HFFc6 (cell line): ENCODE results near the gene PPP1R37. TPM values are rescaled to one million over a fixed set of nuclear protein-coding genes. Genes with fewer than 3 reads are reported as not detected.

Experiments used
- DNase-seq: peaks from one replicate; pipeline ENCODE4 v3.0.0-alpha.2; 2018
- H3K27ac Mint-ChIP-seq: 2 replicates; pipeline ENCODE4 v1.8.0; 2020; ENCODE audit warnings: mild to moderate bottlenecking, mixed read lengths
- H3K27me3 Mint-ChIP-seq: 2 replicates; pipeline ENCODE4 v1.8.0; 2021; ENCODE audit warnings: mild to moderate bottlenecking, moderate library complexity, mixed read lengths; ENCODE audit not compliant: insufficient read depth
- H3K36me3 Mint-ChIP-seq: 2 replicates; pipeline ENCODE4 v1.8.0; 2021; ENCODE audit warnings: low read depth, mixed read lengths
- H3K4me1 Mint-ChIP-seq: 2 replicates; pipeline ENCODE4 v1.8.0; 2020; ENCODE audit warnings: low read depth, mixed read lengths
- H3K4me3 Mint-ChIP-seq: 2 replicates; pipeline ENCODE4 v1.8.0; 2020; ENCODE audit warnings: mild to moderate bottlenecking, moderate library complexity, mixed read lengths
- H3K9me3 Mint-ChIP-seq: 2 replicates; pipeline ENCODE4 v1.8.0; 2020; ENCODE audit warnings: mild to moderate bottlenecking, mixed read lengths
- total RNA-seq, 6 experiments: library from RNA; stranded (reverse); fragmentation: NEBNext Ultra II Directional; extraction: Animal tissue kit (Norgen Biotek cat#: 25700); gene quantifications; 2 replicates in 1 of 6; 3 replicates in 5 of 6; pipeline ENCODE4 v1.2.3, GENCODE V29; 2021
- TF ChIP-seq, protein P1 (sequence below): fragments of 200-600 bp; sonication (generic); IDR thresholded peaks from 2 replicates; pipeline ENCODE4 v1.5.0; 2021; ENCODE audit warnings: antibody characterized with exemption, mild to moderate bottlenecking

The PPP1R37 gene
- total RNA-seq, 6 experiments from 2014 or later: 20.4 to 27.4 (median 21.6) TPM

- no peaks in the 10 kb centered on the region for H3K9me3 Mint-ChIP-seq
- no peak for DNase-seq
- H3K36me3 Mint-ChIP-seq: peaks cover 4% of the 10 kb centered on the region; the same call in 1 of the 2 replicates
- H3K4me3 Mint-ChIP-seq: no peak overlapping the region
- no peak overlapping the region; the same call in 1 of the 2 replicates for H3K27ac Mint-ChIP-seq
- TF ChIP-seq, protein P1, sequence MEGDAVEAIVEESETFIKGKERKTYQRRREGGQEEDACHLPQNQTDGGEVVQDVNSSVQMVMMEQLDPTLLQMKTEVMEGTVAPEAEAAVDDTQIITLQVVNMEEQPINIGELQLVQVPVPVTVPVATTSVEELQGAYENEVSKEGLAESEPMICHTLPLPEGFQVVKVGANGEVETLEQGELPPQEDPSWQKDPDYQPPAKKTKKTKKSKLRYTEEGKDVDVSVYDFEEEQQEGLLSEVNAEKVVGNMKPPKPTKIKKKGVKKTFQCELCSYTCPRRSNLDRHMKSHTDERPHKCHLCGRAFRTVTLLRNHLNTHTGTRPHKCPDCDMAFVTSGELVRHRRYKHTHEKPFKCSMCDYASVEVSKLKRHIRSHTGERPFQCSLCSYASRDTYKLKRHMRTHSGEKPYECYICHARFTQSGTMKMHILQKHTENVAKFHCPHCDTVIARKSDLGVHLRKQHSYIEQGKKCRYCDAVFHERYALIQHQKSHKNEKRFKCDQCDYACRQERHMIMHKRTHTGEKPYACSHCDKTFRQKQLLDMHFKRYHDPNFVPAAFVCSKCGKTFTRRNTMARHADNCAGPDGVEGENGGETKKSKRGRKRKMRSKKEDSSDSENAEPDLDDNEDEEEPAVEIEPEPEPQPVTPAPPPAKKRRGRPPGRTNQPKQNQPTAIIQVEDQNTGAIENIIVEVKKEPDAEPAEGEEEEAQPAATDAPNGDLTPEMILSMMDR: no peak
- no peaks in the 10 kb centered on the region; the same call in 1 of the 2 replicates for H3K4me1 Mint-ChIP-seq
- H3K27me3 Mint-ChIP-seq: no peaks in the 10 kb centered on the region; the same call in 1 of the 2 replicates
Observed at GRCh38 chr19:45110851-45111266, 17.9 kb downstream of the PPP1R37 start.

GRCh38 chr19:45112111-45112827 lies 19.3 kb downstream of the PPP1R37 start:
- H3K4me3 Mint-ChIP-seq: no peak overlapping the region
- no peaks in the 10 kb centered on the region; the same call in 1 of the 2 replicates for H3K27me3 Mint-ChIP-seq
- H3K9me3 Mint-ChIP-seq: no peaks in the 10 kb centered on the region
- DNase-seq: no peak
- peaks cover 4% of the 10 kb centered on the region; the same call in 1 of the 2 replicates for H3K36me3 Mint-ChIP-seq
- H3K4me1 Mint-ChIP-seq: no peaks in the 10 kb centered on the region; the same call in 1 of the 2 replicates
- TF ChIP-seq, protein P1: no peak
- no peak overlapping the region for H3K27ac Mint-ChIP-seq

- peaks cover 4% of the 10 kb centered on the region; the same call in 1 of the 2 replicates for H3K36me3 Mint-ChIP-seq
- DNase-seq: no peak
- no peak overlapping the region for H3K4me3 Mint-ChIP-seq
- TF ChIP-seq, protein P1: no peak
- H3K9me3 Mint-ChIP-seq: no peaks in the 10 kb centered on the region
- no peaks in the 10 kb centered on the region; the same call in none of the 2 replicates for H3K27me3 Mint-ChIP-seq
- no peak overlapping the region for H3K27ac Mint-ChIP-seq
- H3K4me1 Mint-ChIP-seq: no peaks in the 10 kb centered on the region; the same call in 1 of the 2 replicates
Observed at GRCh38 chr19:45113628-45114027, 20.6 kb downstream of the PPP1R37 start.

DNA sequence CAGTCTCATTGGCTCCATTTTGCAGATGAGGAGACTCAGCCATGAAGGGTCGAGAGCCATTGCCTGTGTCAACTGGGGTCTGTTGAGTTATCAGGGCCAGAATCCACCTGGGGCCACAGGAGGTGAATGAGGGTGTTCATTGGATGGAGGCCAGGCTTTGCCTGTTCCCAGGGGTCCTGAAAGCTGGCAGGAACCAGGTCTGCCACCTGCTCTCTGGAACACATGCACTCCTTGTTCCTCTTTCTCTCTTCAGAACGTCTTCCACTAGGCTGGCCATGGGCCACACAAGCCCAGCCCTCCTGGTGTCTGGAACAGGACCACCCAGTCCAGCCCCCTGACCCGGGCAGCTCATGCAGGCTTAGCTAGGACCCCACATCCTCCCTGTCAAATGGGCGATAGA lies 21.1 kb downstream of the PPP1R37 start:
- TF ChIP-seq, protein P1: no peak
- Mint-ChIP-seq H3K4me3 (no peak overlapping the region), H3K27me3 (peaks cover 2% of the 10 kb centered on the region), H3K27ac (no peak overlapping the region), H3K36me3 (peaks cover 4% of the 10 kb centered on the region; the same call in 1 of the 2 replicates), H3K4me1 (no peaks in the 10 kb centered on the region; the same call in 1 of the 2 replicates), H3K9me3 (no peaks in the 10 kb centered on the region)
- DNase-seq: no peak

- H3K9me3 Mint-ChIP-seq: no peaks in the 10 kb centered on the region
- DNase-seq: no peak
- H3K4me1 Mint-ChIP-seq: no peaks in the 10 kb centered on the region
- no peak overlapping the region for H3K4me3 Mint-ChIP-seq
- peaks cover 4% of the 10 kb centered on the region; the same call in 1 of the 2 replicates for H3K36me3 Mint-ChIP-seq
- TF ChIP-seq, protein P1: no peak
- no peak overlapping the region for H3K27ac Mint-ChIP-seq
- H3K27me3 Mint-ChIP-seq: peaks cover 2% of the 10 kb centered on the region
Observed at GRCh38 chr19:45115809-45116615, 23.0 kb downstream of the PPP1R37 start.
